ENCODE data around the gene ZBTB4. TPM values are rescaled to one million over a fixed set of nuclear protein-coding genes. Genes with fewer than 3 reads are reported as not detected.

ZBTB4 gene
- total RNA-seq, 1 experiment from 2014 or later, result 14.4 TPM

DNA sequence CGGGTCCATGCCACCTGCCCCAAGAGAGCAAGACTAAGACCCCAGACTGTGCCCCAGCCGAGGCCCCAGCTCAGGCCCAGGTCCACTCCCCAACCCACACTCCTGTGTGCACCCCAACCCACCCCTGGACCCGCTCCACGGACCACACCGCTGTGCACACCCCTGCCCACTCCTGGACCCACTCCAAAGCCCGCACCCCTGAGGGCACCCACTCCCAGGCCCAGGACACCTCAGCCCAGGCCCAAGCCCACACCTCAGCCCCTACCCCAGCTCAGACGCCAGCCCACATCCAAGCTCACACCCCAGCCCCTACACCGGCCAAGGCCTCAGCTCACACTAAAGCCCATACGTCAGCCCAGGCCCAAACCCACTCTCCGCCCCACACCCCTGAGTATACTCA is 49.7 kb downstream of the ZBTB4 start:
- no CpG with 5 or more reads among the region's 10 CpGs for WGBS (ENCODE audit: extremely low coverage, insufficient read length, low lambda C conversion rate)
- Histone ChIP-seq H3K79me1 (ENCODE audit: insufficient read depth, low read depth, low read length, poor library complexity, severe bottlenecking) (no peaks in the 10 kb centered on the region), H3K27ac (ENCODE audit: insufficient read length, low read depth, low read length) (no peak overlapping the region), H2BK15ac (ENCODE audit: low read depth, low read length) (no peak overlapping the region), H3T11ph (ENCODE audit: low read length) (no peak overlapping the region), H2AK5ac (ENCODE audit: insufficient read length, low read length) (no peak overlapping the region), H3K4me1 (ENCODE audit: insufficient read depth, low read length) (no peaks in the 10 kb centered on the region), H2BK120ac (ENCODE audit: low read depth, low read length, poor library complexity, severe bottlenecking) (no peak overlapping the region), H3K27me3 (ENCODE audit: insufficient read depth, low read length) (no peaks in the 10 kb centered on the region; the same call in 1 of the 2 replicates), H3K18ac (ENCODE audit: insufficient read length, low read depth, low read length) (no peak overlapping the region), H3K23me2 (ENCODE audit: insufficient read length, low read depth, low read length, poor library complexity, severe bottlenecking) (no peaks in the 10 kb centered on the region), H4K91ac (ENCODE audit: insufficient read length, low read depth, low read length) (no peak overlapping the region), H3K14ac (ENCODE audit: insufficient read depth, low read length) (no peak overlapping the region; the same call in 1 of the 2 replicates), H3K79me2 (ENCODE audit: insufficient read depth, low read length) (no peaks in the 10 kb centered on the region), H2BK20ac (ENCODE audit: low read depth, low read length, poor library complexity, severe bottlenecking) (no peak overlapping the region), H3K56ac (ENCODE audit: insufficient read length, low read depth, low read length) (no peak overlapping the region), H4K20me1 (ENCODE audit: control insufficient read depth, insufficient read depth, insufficient read length) (no peaks in the 10 kb centered on the region), H3K23ac (ENCODE audit: insufficient read length, low read depth, low read length) (no peak overlapping the region), H3K4me2 (ENCODE audit: insufficient read depth, insufficient read length, low read length) (no peak overlapping the region), H2BK12ac (ENCODE audit: insufficient read length, low read depth, low read length) (no peak overlapping the region), H4K8ac (replicated peaks; ENCODE audit: insufficient read length, low read depth, low read length) (no peak overlapping the region), H2BK5ac (ENCODE audit: insufficient read length, low read length) (no peak overlapping the region), H4K5ac (ENCODE audit: insufficient read length, low read depth, low read length) (no peak overlapping the region), H3K9me3 (ENCODE audit: control insufficient read depth, low read depth, low read length) (no peaks in the 10 kb centered on the region), H2AFZ (ENCODE audit: low read length) (no peak overlapping the region), H3K4ac (ENCODE audit: low read depth, low read length) (no peak overlapping the region), H3K9ac (ENCODE audit: extremely low read depth, insufficient read length, low read length) (no peak overlapping the region)
- Mint-ChIP-seq H3K27me3 (ENCODE audit: low read depth) (peaks cover 17% of the 10 kb centered on the region), H3K4me1 (no peaks in the 10 kb centered on the region), H3K9me3 (no peaks in the 10 kb centered on the region; a peak in 1 of 5 replicates), H3K4me3 (no peak overlapping the region), H3K36me3 (ENCODE audit: insufficient read depth in 1 of 3, low read depth in 3 of 3) (no peaks in the 10 kb centered on the region), H3K27ac (peak overlapping the region in 1 of 3 experiments; percentile 83; a peak in 1 of 7 replicates)
- TF ChIP-seq, protein P1, sequence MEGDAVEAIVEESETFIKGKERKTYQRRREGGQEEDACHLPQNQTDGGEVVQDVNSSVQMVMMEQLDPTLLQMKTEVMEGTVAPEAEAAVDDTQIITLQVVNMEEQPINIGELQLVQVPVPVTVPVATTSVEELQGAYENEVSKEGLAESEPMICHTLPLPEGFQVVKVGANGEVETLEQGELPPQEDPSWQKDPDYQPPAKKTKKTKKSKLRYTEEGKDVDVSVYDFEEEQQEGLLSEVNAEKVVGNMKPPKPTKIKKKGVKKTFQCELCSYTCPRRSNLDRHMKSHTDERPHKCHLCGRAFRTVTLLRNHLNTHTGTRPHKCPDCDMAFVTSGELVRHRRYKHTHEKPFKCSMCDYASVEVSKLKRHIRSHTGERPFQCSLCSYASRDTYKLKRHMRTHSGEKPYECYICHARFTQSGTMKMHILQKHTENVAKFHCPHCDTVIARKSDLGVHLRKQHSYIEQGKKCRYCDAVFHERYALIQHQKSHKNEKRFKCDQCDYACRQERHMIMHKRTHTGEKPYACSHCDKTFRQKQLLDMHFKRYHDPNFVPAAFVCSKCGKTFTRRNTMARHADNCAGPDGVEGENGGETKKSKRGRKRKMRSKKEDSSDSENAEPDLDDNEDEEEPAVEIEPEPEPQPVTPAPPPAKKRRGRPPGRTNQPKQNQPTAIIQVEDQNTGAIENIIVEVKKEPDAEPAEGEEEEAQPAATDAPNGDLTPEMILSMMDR (conservative IDR thresholded peaks at IDR 0.05), result no peak
- no peak for DNase-seq
